HEK293 (cell line): ENCODE measurements around the gene CHST3.

ENCODE experiments used
- CTCF ChIA-PET: fragments of 350-600 bp; formaldehyde crosslinking; extraction: SDS; loops from one replicate; lab custom pipeline; 2021; ENCODE audit warnings: antibody characterized with exemption; lab: Yijun Ruan, JAX
- POLR2A ChIA-PET: fragments of 300-600 bp; formaldehyde crosslinking; extraction: SDS; loops from one replicate; lab custom pipeline; 2020; ENCODE audit warnings: antibody characterized with exemption, inconsistent platforms; lab: Yijun Ruan, JAX
- H3K27ac ChIP-seq: fragments of 200-500 bp; sonication (Bioruptor generic); 2 replicates; pipeline ENCODE4 v1.5.1; 2014; ENCODE audit warnings: low read depth, low read length, control low read depth, inconsistent platforms; ENCODE audit errors: extremely low read depth
- H3K36me3 ChIP-seq, 2 experiments: fragments of 200-500 bp in 1 of 2; sonication (Bioruptor generic) in 1 of 2; 1 replicate in 1 of 2; 2 replicates in 1 of 2; pipeline ENCODE4 v1.5.1; 2014 to 2017; ENCODE audit warnings: inconsistent platforms in 2 of 2, low read length in 2 of 2; ENCODE audit not compliant: control insufficient read depth in 2 of 2, insufficient read depth in 1 of 2
- H3K4me1 ChIP-seq: fragments of 200-500 bp; sonication (Bioruptor generic); 2 replicates; pipeline ENCODE4 v1.5.1; 2014; ENCODE audit warnings: mild to moderate bottlenecking, low read length, inconsistent platforms; ENCODE audit not compliant: control insufficient read depth, insufficient read depth
- H3K4me3 ChIP-seq: 2 replicates; pipeline ENCODE4 v1.5.1; 2011; ENCODE audit warnings: low read depth, mild to moderate bottlenecking, control low read depth, low read length, moderate library complexity
- H3K9me3 ChIP-seq: fragments of 200-500 bp; sonication (Bioruptor generic); 2 replicates; pipeline ENCODE4 v1.5.1; 2014; ENCODE audit warnings: low read depth, low read length, inconsistent platforms; ENCODE audit not compliant: control insufficient read depth, insufficient read depth
- BCL6B ChIP-seq: fragments of 450-650 bp; formaldehyde crosslinking; IDR thresholded peaks from 2 replicates; pipeline ENCODE4 v1.5.1; 2017; ENCODE audit warnings: missing biosample characterization, missing genetic modification characterization
- HOXA7 ChIP-seq: sonication (generic); formaldehyde crosslinking; IDR thresholded peaks from 2 replicates; pipeline ENCODE4 v1.8.1; 2022; ENCODE audit warnings: missing genetic modification reagents, borderline replicate concordance
- PATZ1 ChIP-seq: fragments of 450-650 bp; formaldehyde crosslinking; IDR thresholded peaks from 2 replicates; pipeline ENCODE4 v1.5.1; 2016; ENCODE audit warnings: missing biosample characterization, missing genetic modification characterization
- PRDM4 ChIP-seq: fragments of 450-650 bp; formaldehyde crosslinking; IDR thresholded peaks from 2 replicates; pipeline ENCODE4 v1.5.1; 2017; ENCODE audit warnings: missing biosample characterization, missing genetic modification characterization
- ZBTB10 ChIP-seq: fragments of 450-650 bp; formaldehyde crosslinking; IDR thresholded peaks from 2 replicates; pipeline ENCODE4 v1.5.1; 2016; ENCODE audit warnings: missing biosample characterization, missing genetic modification characterization
- ZBTB48 ChIP-seq: fragments of 450-650 bp; formaldehyde crosslinking; IDR thresholded peaks from 2 replicates; pipeline ENCODE4 v1.5.1; 2016; ENCODE audit warnings: missing biosample characterization, missing genetic modification characterization
- ZFP69B ChIP-seq: fragments of 450-650 bp; formaldehyde crosslinking; IDR thresholded peaks from 2 replicates; pipeline ENCODE4 v1.5.1; 2016; ENCODE audit warnings: missing biosample characterization, missing genetic modification characterization
- ZNF146 ChIP-seq: fragments of 450-650 bp; formaldehyde crosslinking; IDR thresholded peaks from 2 replicates; pipeline ENCODE4 v1.5.1; 2016; ENCODE audit warnings: missing biosample characterization, missing genetic modification characterization
- ZNF311 ChIP-seq: fragments of 450-650 bp; formaldehyde crosslinking; IDR thresholded peaks from 2 replicates; pipeline ENCODE4 v1.5.1; 2017; ENCODE audit warnings: missing biosample characterization, missing genetic modification characterization, borderline replicate concordance
- ZNF416 ChIP-seq: fragments of 450-650 bp; formaldehyde crosslinking; IDR thresholded peaks from 2 replicates; pipeline ENCODE4 v1.5.1; 2016; ENCODE audit warnings: missing biosample characterization, missing genetic modification characterization
- ZNF629 ChIP-seq: fragments of 450-650 bp; formaldehyde crosslinking; IDR thresholded peaks from 2 replicates; pipeline ENCODE4 v1.5.1; 2017; ENCODE audit warnings: missing biosample characterization, missing genetic modification characterization
- ZNF707 ChIP-seq: fragments of 450-650 bp; formaldehyde crosslinking; IDR thresholded peaks from 2 replicates; pipeline ENCODE4 v1.5.1; 2016; ENCODE audit warnings: missing biosample characterization, missing genetic modification characterization
- ZSCAN23 ChIP-seq: fragments of 450-650 bp; formaldehyde crosslinking; IDR thresholded peaks from 2 replicates; pipeline ENCODE4 v1.5.1; 2016; ENCODE audit warnings: missing biosample characterization, missing genetic modification characterization
- ZSCAN30 ChIP-seq: fragments of 450-650 bp; IDR thresholded peaks from 2 replicates; pipeline ENCODE4 v1.5.1; 2018; ENCODE audit warnings: missing biosample characterization, mild to moderate bottlenecking, missing genetic modification characterization, moderate library complexity
- TF ChIP-seq, protein P1 (sequence below): fragments of 450-650 bp; formaldehyde crosslinking; IDR thresholded peaks from 2 replicates; pipeline ENCODE4 v1.5.1; 2016; ENCODE audit warnings: missing biosample characterization, missing genetic modification characterization
- TF ChIP-seq, protein P2 (sequence below): fragments of 450-650 bp; formaldehyde crosslinking; IDR thresholded peaks from 2 replicates; pipeline ENCODE4 v1.5.1; 2016; ENCODE audit warnings: missing biosample characterization, missing genetic modification characterization

CHST3 gene

GRCh38 chr10:72007246-72007892 lies 43.2 kb downstream of the CHST3 start:
- no peak overlapping the region for H3K27ac ChIP-seq
- ChIA-PET CTCF (no interaction called here), POLR2A (no interaction called here)
- no peak overlapping the region for H3K4me3 ChIP-seq
- H3K4me1 ChIP-seq: peaks cover 4% of the 10 kb centered on the region; the same call in 1 of the 2 replicates
- TF ChIP-seq ZBTB48: no peak
- no peak for TF ChIP-seq HOXA7 (CRISPR knock-in tag)
- no peak for TF ChIP-seq ZNF146 (tag by site-specific recombination)
- no peak for TF ChIP-seq ZBTB10
- TF ChIP-seq PRDM4 (tag by site-specific recombination): no peak
- TF ChIP-seq ZSCAN30: no peak
- TF ChIP-seq, protein P1, sequence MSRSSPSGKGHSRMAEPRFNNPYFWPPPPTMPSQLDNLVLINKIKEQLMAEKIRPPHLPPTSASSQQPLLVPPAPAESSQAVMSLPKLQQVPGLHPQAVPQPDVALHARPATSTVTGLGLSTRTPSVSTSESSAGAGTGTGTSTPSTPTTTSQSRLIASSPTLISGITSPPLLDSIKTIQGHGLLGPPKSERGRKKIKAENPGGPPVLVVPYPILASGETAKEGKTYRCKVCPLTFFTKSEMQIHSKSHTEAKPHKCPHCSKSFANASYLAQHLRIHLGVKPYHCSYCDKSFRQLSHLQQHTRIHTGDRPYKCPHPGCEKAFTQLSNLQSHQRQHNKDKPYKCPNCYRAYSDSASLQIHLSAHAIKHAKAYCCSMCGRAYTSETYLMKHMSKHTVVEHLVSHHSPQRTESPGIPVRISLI (tag by site-specific recombination): no peak
- TF ChIP-seq ZSCAN23 (tag by site-specific recombination): no peak
- TF ChIP-seq PATZ1 (tag by site-specific recombination): no peak
- TF ChIP-seq, protein P2, sequence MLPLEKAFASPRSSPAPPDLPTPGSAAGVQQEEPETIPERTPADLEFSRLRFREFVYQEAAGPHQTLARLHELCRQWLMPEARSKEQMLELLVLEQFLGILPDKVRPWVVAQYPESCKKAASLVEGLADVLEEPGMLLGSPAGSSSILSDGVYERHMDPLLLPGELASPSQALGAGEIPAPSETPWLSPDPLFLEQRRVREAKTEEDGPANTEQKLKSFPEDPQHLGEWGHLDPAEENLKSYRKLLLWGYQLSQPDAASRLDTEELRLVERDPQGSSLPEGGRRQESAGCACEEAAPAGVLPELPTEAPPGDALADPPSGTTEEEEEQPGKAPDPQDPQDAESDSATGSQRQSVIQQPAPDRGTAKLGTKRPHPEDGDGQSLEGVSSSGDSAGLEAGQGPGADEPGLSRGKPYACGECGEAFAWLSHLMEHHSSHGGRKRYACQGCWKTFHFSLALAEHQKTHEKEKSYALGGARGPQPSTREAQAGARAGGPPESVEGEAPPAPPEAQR: no peak
- no peak for TF ChIP-seq BCL6B (tag by site-specific recombination)
- no peak for TF ChIP-seq ZFP69B
- no peak for TF ChIP-seq ZNF311 (tag by site-specific recombination)
- TF ChIP-seq ZNF416 (tag by site-specific recombination): no peak
- TF ChIP-seq ZNF707: no peak
- TF ChIP-seq ZNF629 (tag by site-specific recombination): no peak
- no peaks in the 10 kb centered on the region for H3K9me3 ChIP-seq
- H3K36me3 ChIP-seq: peaks cover 0 to 40% of the 10 kb centered on the region in 2 experiments; a peak in 1 of 3 replicates
